ENCODE measurements around the gene SECISBP2.
A peak's percentile ranks its signal among the peaks of the same experiment; 100 is the strongest.
"Not testable (repeated sequence)": the region's sequence is repeated elsewhere in the genome, so short reads cannot be mapped to it uniquely, and the experiment has no call there.

Gene SECISBP2

GRCh38 chr9:89310475-89311345 lies 7.6 kb upstream of the SECISBP2 start, which contains the start of gene CKS2:
TSS of gene CKS2 (plus strand) at chr9:89311195. CDS start at chr9:89311293, 98 bp downstream.
- DNase-seq (ENCODE audit: low spot score): peak; percentile 100

GRCh38 chr9:89311346-89312221 lies 6.7 kb upstream of the SECISBP2 start:
- no peak for DNase-seq (ENCODE audit: low spot score)

GRCh38 chr9:89312222-89312571 lies 6.1 kb upstream of the SECISBP2 start:
- DNase-seq (ENCODE audit: low spot score): peak; percentile 46

DNA sequence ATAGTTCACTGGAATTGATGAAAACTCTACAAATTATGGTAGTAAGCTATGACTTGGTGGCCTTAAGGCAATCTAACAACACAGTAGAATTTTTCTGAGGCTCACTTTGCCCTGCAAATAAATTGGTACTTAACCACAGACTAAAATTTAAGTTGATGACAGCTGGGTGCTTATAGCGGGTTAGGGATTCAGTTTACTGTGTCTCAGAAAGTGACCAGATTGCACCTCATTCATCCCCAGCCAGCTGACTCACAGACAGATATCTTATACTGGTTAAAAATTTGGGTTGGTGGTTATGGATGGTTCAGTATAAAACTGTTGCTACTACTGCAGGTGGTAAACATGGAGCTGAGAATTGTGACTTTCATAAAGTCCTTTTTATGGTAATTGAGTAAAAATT lies 4.5 kb upstream of the SECISBP2 start:
- no peak for DNase-seq (ENCODE audit: low spot score)

GRCh38 chr9:89314955-89315354 lies 3.3 kb upstream of the SECISBP2 start:
- DNase-seq (ENCODE audit: low spot score): no peak

GRCh38 chr9:89315482-89315881 lies 2.8 kb upstream of the SECISBP2 start:
- DNase-seq (ENCODE audit: low spot score): no peak

DNA sequence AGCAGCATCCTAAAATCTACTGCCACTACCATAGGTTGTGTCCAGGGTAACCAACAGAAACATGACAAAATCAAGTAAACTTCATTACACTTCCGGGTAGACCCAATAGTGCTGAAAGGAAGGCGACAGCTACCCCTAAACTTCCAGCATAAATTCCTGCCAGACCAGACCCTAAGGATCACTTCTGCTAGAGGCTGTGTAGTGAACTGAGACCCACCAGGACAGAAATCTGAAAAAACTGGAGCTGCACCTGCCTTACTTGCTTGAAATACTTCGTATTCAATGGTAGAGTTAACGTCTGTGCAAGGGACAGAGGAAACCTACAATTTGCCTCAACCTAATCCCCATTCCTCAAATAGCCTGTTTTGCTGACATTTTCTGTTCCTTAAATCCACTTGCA lies 1.0 kb upstream of the SECISBP2 start:
- DNase-seq (ENCODE audit: low spot score): no peak

- DNase-seq (ENCODE audit: low spot score): no peak
Measured at GRCh38 chr9:89319015-89319905, 960 bp downstream of the SECISBP2 start.

DNA sequence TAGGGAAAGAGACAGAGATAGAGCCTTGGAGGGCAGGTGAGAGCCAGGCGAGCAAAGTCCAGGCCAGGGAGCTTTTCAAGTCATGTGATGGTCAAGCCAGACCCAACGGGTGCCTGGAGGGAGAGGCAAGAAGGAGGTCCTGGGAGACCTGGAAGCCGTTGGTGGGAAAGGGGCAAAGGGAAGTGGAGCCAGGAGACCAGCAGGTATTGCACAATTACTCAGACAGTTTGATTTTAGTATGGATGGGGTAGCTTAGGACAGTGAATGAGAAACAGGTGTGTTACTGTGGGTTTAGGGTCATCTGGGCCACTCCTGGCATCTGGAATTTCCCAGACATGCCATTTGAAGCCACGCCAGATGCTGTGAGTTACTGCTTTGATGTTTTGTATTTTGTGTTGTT lies 5.1 kb downstream of the SECISBP2 start:
- DNase-seq (ENCODE audit: low spot score): no peak

DNA sequence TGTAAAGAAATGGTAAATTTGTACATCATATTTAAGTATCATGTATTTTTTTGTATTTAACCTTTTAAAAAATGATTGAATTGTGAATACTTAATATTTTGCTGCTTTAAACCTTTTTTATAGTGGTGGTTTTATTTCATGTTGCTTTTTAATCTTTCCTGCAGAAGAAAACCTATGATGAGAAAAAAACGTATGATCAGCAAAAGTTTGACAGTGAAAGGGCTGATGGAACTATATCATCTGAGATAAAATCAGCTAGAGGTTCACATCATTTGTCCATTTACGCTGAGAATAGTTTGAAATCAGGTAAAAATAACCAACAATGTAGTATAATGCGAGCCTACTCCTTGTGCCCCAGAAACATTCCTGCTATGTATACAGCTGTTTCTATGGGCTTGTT lies 7.4 kb downstream of the SECISBP2 start:
- DNase-seq (ENCODE audit: low spot score): no peak

- DNase-seq (ENCODE audit: low spot score): no peak
Measured at GRCh38 chr9:89328064-89328463, 9.8 kb downstream of the SECISBP2 start.

- no peak for DNase-seq (ENCODE audit: low spot score)
Measured at GRCh38 chr9:89329917-89330316, 11.6 kb downstream of the SECISBP2 start.

DNA sequence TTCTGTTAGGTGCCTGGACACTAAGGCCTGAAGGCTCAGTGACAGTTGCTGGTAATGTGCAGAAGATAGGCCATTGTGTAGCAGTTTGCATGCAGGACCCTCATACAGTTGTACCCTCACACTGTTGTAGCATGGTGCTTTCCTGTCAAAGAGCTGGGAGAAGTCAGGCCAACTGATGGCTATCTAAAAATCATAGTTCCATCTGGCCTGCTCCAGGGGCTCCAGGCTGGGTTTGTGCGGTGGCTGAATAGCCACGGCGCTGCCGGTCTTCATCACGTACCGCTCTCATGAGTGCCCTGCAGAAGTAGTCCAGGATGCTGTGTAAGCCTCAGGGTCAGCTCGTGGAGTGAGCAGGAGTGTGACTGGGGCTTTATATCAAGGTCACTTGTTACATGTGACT lies 12.2 kb downstream of the SECISBP2 start:
- DNase-seq (ENCODE audit: low spot score): no peak

DNA sequence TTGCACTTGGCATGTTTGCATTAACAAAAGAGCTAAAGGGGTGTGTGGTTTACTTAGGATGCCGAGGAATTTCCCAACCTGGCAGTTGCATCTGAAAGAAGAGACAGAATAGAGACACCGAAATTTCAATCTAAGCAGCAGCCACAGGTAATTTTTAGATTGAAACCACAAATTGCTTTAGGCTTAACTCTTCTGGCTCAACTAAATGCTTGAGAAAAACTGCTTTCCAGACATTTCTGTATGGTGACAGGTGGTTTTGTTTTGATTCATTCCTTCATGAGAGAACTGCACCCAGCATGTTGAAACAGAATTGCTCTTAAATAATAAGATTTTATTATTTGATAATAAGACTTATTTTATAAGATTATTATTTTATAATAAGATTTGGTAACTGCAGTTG lies 21.5 kb downstream of the SECISBP2 start:
- no peak for DNase-seq (ENCODE audit: low spot score)

DNA sequence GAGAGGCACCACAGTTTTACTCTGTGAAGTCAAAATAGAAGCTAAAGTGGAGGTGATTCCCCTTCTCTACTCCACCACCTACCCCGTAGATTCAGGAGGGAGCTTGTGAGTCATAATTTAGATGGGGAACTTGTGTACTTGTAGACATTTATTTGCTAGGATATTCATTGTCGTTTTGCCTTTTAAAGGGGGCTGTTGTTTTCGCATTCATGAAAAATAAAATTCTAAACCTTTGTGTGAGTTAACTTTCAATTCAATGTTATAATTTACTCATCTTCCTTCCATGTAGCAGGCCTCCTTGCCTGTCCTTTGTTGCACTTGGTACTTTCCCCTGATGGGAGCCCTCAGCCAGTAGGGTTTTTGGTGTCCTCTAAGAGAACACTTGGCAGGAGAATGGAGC lies 22.0 kb downstream of the SECISBP2 start:
- no peak for DNase-seq (ENCODE audit: low spot score)

DNA sequence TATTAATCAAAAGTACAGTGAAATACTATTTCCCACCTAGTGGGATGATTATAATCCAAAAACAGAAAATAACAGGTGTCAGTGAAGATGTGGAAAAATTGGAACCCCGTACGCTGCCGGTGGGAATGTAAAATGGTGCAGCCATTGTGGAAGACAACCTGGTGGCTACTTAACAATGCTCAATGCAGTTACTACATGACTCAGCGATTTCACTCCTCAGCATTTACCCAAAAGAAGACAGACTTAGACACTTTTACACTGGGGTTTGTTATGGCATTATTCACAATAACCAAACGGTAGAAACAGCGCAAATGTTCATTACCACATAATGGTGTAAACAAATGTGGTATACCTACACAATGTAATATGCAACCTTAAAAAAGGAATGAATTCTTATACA lies 23.9 kb downstream of the SECISBP2 start:
- DNase-seq (ENCODE audit: low spot score): no peak

DNA sequence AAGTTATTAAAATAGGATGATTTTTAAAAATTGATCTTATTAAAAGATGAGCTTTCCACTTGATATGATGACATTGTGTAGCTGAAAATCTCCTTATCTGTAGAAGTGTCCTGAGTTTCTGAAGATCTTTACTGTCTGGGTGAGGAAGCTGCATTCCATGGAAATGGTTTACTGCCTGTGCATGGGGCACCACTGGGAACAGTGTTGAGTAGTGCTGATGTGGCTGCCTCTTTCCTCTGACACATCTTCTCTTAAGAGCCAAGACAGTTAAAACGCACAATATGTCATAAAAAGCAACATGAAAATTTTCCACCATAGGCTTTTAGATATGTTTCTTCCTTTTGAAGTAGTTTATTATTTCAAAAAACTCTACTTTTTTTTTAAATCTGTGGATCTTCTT lies 24.6 kb downstream of the SECISBP2 start:
- DNase-seq (ENCODE audit: low spot score): no peak

DNA sequence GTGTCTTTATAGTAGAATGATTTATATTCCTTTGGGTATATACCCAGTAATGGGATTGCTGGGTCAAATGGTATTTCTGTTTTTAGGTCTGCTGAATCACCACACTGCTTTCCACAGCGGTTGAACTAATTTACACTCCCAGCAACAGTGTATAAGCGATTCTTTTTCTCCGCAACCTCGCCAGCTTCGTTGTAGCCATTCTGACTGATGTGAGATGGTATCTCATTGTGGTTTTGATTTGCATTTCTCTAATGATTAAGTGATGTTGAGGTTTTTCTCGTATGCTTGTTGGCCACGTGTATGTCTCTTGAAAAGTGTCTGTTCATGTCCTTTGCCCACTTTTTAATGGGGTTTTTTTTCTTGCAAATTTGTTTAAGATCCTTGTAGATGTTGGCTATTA lies 25.5 kb downstream of the SECISBP2 start:
- not testable (repeated sequence) for DNase-seq (ENCODE audit: low spot score)

GRCh38 chr9:89345476-89345875 lies 27.2 kb downstream of the SECISBP2 start:
- no peak for DNase-seq (ENCODE audit: low spot score)

- DNase-seq (ENCODE audit: low spot score): no peak
Measured at GRCh38 chr9:89346696-89347095, 28.4 kb downstream of the SECISBP2 start.

- no peak for DNase-seq (ENCODE audit: low spot score)
Measured at GRCh38 chr9:89347651-89348050, 29.4 kb downstream of the SECISBP2 start.

DNA sequence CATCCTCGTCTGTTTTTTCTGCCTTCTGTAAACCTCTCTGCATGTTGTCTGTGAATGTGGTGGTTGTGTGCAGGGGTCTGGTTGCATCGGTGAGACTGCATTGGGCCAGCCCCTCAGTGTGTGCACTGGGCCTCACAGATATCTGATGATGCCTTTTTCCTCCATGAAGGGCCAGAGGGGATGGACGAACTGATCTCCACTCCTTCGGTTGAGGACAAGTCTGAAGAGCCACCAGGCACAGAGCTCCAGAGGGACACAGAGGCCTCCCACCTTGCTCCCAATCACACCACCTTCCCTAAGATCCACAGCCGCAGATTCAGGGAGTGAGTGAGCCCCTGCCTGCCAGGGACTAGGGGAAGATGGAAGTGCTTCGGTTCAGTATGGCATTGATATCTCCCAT lies 31.3 kb downstream of the SECISBP2 start:
- no peak for DNase-seq (ENCODE audit: low spot score)

Data from LoVo (cell line).